ENCODE results near the gene AP2M1. TPM values are rescaled to one million over a fixed set of nuclear protein-coding genes. Genes with fewer than 3 reads are reported as not detected.

AP2M1 gene
- polyA plus RNA-seq, 1 donor (not counting 4 experiments of a cell fraction or from before 2014, with no cell fraction given): 431 TPM

GRCh38 chr3:184175506-184175905 lies 851 bp downstream of the AP2M1 start:
- Histone ChIP-seq H3K9me3 (ENCODE audit: control insufficient read depth, low read depth, low read length) (no peaks in the 10 kb centered on the region), H3K9ac (ENCODE audit: control insufficient read depth, extremely low read depth, insufficient read depth, low read length) (peak overlapping the region; percentile 91), H3K4me1 (ENCODE audit: control insufficient read depth, extremely low read depth, insufficient read depth, low read length) (peaks cover 29% of the 10 kb centered on the region), H3K9me1 (ENCODE audit: control insufficient read depth, extremely low read depth, insufficient read depth, low read length) (no peaks in the 10 kb centered on the region), H3K27me3 (ENCODE audit: control insufficient read depth, extremely low read depth, insufficient read depth, low read length) (no peaks in the 10 kb centered on the region), H3K4me2 (ENCODE audit: control insufficient read depth, extremely low read depth, insufficient read depth, low read depth, low read length) (peak overlapping the region; percentile 98), H4K20me1 (ENCODE audit: control insufficient read depth, extremely low read depth, insufficient read depth, low read length) (no peaks in the 10 kb centered on the region), H2AFZ (ENCODE audit: control insufficient read depth, low read length) (no peak overlapping the region), H3K4me3 (ENCODE audit: control insufficient read depth in 2 of 3, extremely low read depth in 1 of 3, insufficient read depth in 2 of 3, low read depth in 1 of 3, low read length in 3 of 3) (peak overlapping the region; percentile 73 to 91 (median 91)), H3K36me3 (ENCODE audit: control insufficient read depth in 2 of 2, extremely low read depth in 1 of 2, insufficient read depth in 2 of 2, low read length in 2 of 2) (peaks cover 36 to 46% of the 10 kb centered on the region in 2 experiments), H3K79me2 (ENCODE audit: control insufficient read depth, insufficient read depth, low read length) (peaks cover 44% of the 10 kb centered on the region), H3K27ac (ENCODE audit: control insufficient read depth, insufficient read depth, low read length) (peak overlapping the region; percentile 80)
- FAIRE-seq (no peak), DNase-seq (ENCODE audit: low read depth, low spot score) (no peak)
- TF ChIP-seq, protein P1, sequence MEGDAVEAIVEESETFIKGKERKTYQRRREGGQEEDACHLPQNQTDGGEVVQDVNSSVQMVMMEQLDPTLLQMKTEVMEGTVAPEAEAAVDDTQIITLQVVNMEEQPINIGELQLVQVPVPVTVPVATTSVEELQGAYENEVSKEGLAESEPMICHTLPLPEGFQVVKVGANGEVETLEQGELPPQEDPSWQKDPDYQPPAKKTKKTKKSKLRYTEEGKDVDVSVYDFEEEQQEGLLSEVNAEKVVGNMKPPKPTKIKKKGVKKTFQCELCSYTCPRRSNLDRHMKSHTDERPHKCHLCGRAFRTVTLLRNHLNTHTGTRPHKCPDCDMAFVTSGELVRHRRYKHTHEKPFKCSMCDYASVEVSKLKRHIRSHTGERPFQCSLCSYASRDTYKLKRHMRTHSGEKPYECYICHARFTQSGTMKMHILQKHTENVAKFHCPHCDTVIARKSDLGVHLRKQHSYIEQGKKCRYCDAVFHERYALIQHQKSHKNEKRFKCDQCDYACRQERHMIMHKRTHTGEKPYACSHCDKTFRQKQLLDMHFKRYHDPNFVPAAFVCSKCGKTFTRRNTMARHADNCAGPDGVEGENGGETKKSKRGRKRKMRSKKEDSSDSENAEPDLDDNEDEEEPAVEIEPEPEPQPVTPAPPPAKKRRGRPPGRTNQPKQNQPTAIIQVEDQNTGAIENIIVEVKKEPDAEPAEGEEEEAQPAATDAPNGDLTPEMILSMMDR (optimal IDR thresholded peaks at IDR 0.05 in 1 of 3, IDR thresholded peaks at IDR 0.05 in 1 of 3, conservative IDR thresholded peaks at IDR 0.05 in 1 of 3; ENCODE audit: extremely low read depth in 1 of 3, insufficient read depth in 2 of 3, low read length in 3 of 3): no peak
- TF ChIP-seq EZH2 (IDR thresholded peaks at IDR 0.05; ENCODE audit: low read length): no peak
- dilution Hi-C loops (cut with MboI; ENCODE audit: extremely low pct_ligation_motif_present, low sequenced_read_pairs): no loop called here

DNA sequence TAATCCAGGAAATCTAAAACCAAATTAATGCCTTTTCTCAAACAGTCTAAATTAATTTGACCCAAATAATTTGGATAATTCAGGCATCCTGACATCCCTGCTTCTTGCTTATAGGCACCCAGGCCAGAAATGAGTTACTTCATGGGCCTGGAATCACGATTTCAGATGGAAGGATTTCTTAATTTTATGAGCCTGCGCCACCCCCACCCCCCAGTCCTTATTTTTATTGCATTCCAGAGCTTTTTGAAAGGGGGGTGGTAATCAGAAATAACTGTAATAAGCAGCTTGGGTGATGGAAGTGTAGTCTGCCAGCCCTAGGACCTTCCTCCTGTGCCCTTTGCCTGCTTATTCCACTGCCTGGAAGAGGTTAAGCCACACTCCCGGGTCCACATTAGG lies 1.3 kb downstream of the AP2M1 start:
- Histone ChIP-seq H3K4me1 (ENCODE audit: control insufficient read depth, extremely low read depth, insufficient read depth, low read length) (peaks cover 29% of the 10 kb centered on the region), H4K20me1 (ENCODE audit: control insufficient read depth, extremely low read depth, insufficient read depth, low read length) (no peaks in the 10 kb centered on the region), H3K36me3 (ENCODE audit: control insufficient read depth in 2 of 2, extremely low read depth in 1 of 2, insufficient read depth in 2 of 2, low read length in 2 of 2) (peaks cover 38 to 46% of the 10 kb centered on the region in 2 experiments), H3K79me2 (ENCODE audit: control insufficient read depth, insufficient read depth, low read length) (peaks cover 44% of the 10 kb centered on the region), H3K27me3 (ENCODE audit: control insufficient read depth, extremely low read depth, insufficient read depth, low read length) (no peaks in the 10 kb centered on the region), H3K27ac (ENCODE audit: control insufficient read depth, insufficient read depth, low read length) (peak overlapping the region; percentile 80), H3K4me3 (ENCODE audit: control insufficient read depth in 2 of 3, extremely low read depth in 1 of 3, insufficient read depth in 2 of 3, low read depth in 1 of 3, low read length in 3 of 3) (peak overlapping the region; percentile 73 to 91 (median 91)), H3K9me3 (ENCODE audit: control insufficient read depth, low read depth, low read length) (no peaks in the 10 kb centered on the region), H3K4me2 (ENCODE audit: control insufficient read depth, extremely low read depth, insufficient read depth, low read depth, low read length) (peak overlapping the region; percentile 98), H3K9ac (ENCODE audit: control insufficient read depth, extremely low read depth, insufficient read depth, low read length) (peak overlapping the region; percentile 91), H3K9me1 (ENCODE audit: control insufficient read depth, extremely low read depth, insufficient read depth, low read length) (no peaks in the 10 kb centered on the region), H2AFZ (ENCODE audit: control insufficient read depth, low read length) (no peak overlapping the region)
- no peak for FAIRE-seq
- dilution Hi-C loops (cut with MboI; ENCODE audit: extremely low pct_ligation_motif_present, low sequenced_read_pairs): no loop called here
- TF ChIP-seq, protein P1 (optimal IDR thresholded peaks at IDR 0.05 in 1 of 3, IDR thresholded peaks at IDR 0.05 in 1 of 3, conservative IDR thresholded peaks at IDR 0.05 in 1 of 3; ENCODE audit: extremely low read depth in 1 of 3, insufficient read depth in 2 of 3, low read length in 3 of 3): no peak
- no peak for DNase-seq (ENCODE audit: low read depth, low spot score)
